KMS-11 (cell line): ENCODE measurements around the gene FOXP1.

ENCODE experiments used
- H2AFZ ChIP-seq: fragments of 200-600 bp; sonication (generic); 2 replicates; pipeline ENCODE4 v1.6.1; 2016; ENCODE audit warnings: antibody characterized with exemption, mixed run types, low read depth
- H3K27ac ChIP-seq: fragments of 200-600 bp; sonication (generic); 2 replicates; pipeline ENCODE4 v1.6.1; 2016; ENCODE audit warnings: mild to moderate bottlenecking, mixed run types
- H3K27me3 ChIP-seq: fragments of 200-600 bp; sonication (generic); 2 replicates; pipeline ENCODE4 v1.6.1; 2017; ENCODE audit warnings: mild to moderate bottlenecking, low read depth, mixed run types, moderate library complexity; ENCODE audit not compliant: insufficient read depth
- H3K36me3 ChIP-seq: fragments of 200-600 bp; sonication (generic); 2 replicates; pipeline ENCODE4 v1.6.1; 2017; ENCODE audit warnings: mild to moderate bottlenecking, mixed run types; ENCODE audit not compliant: insufficient read depth
- H3K4me1 ChIP-seq: fragments of 200-600 bp; sonication (generic); 2 replicates; pipeline ENCODE4 v1.6.1; 2016; ENCODE audit warnings: mild to moderate bottlenecking, low read depth, mixed run types; ENCODE audit not compliant: poor library complexity, severe bottlenecking
- H3K4me2 ChIP-seq: fragments of 200-600 bp; sonication (generic); 2 replicates; pipeline ENCODE4 v1.7.0; 2016; ENCODE audit warnings: mild to moderate bottlenecking, mixed run types
- H3K4me3 ChIP-seq: fragments of 200-600 bp; sonication (generic); IDR thresholded peaks from 2 replicates; pipeline ENCODE4 v1.6.1; 2017; ENCODE audit warnings: low read depth, low read length, mixed read lengths; ENCODE audit not compliant: insufficient read depth
- H3K79me2 ChIP-seq: fragments of 200-600 bp; sonication (generic); 2 replicates; pipeline ENCODE4 v1.6.1; 2016; ENCODE audit warnings: low read depth, mixed run types; ENCODE audit not compliant: insufficient read depth
- H3K9ac ChIP-seq: fragments of 200-600 bp; sonication (generic); 2 replicates; pipeline ENCODE4 v1.6.1; 2016; ENCODE audit warnings: mild to moderate bottlenecking, mixed run types
- H4K20me1 ChIP-seq: fragments of 200-600 bp; sonication (generic); 2 replicates; pipeline ENCODE4 v1.6.1; 2016; ENCODE audit warnings: mild to moderate bottlenecking, mixed run types; ENCODE audit not compliant: insufficient read depth
- CTCF ChIP-seq: fragments of 200-600 bp; sonication (generic); conservative IDR thresholded peaks from 2 replicates; pipeline ENCODE4 v1.6.1; 2017; ENCODE audit warnings: low read depth, mild to moderate bottlenecking, antibody characterized with exemption, low read length, moderate library complexity, mixed read lengths

FOXP1 gene

GRCh38 chr3:71201939-71202338, 381.6 kb downstream of the FOXP1 start:
- H3K4me2 ChIP-seq: no peak overlapping the region
- H2AFZ ChIP-seq: no peak overlapping the region
- no peaks in the 10 kb centered on the region for H3K27me3 ChIP-seq
- H3K4me1 ChIP-seq: no peaks in the 10 kb centered on the region
- H4K20me1 ChIP-seq: no peaks in the 10 kb centered on the region
- H3K27ac ChIP-seq: no peak overlapping the region
- H3K79me2 ChIP-seq: no peaks in the 10 kb centered on the region
- H3K9ac ChIP-seq: no peak overlapping the region
- no peak for TF ChIP-seq CTCF
- H3K4me3 ChIP-seq: no peak overlapping the region
- H3K36me3 ChIP-seq: no peaks in the 10 kb centered on the region

- TF ChIP-seq CTCF: no peak
- no peaks in the 10 kb centered on the region for H3K4me1 ChIP-seq
- H4K20me1 ChIP-seq: no peaks in the 10 kb centered on the region
- H3K36me3 ChIP-seq: no peaks in the 10 kb centered on the region
- H3K79me2 ChIP-seq: no peaks in the 10 kb centered on the region
- no peak overlapping the region for H3K9ac ChIP-seq
- no peak overlapping the region for H3K4me2 ChIP-seq
- H3K27me3 ChIP-seq: no peaks in the 10 kb centered on the region
- H3K27ac ChIP-seq: no peak overlapping the region
- H2AFZ ChIP-seq: no peak overlapping the region
- no peak overlapping the region for H3K4me3 ChIP-seq
Measured at GRCh38 chr3:71197841-71198565, 385.5 kb downstream of the FOXP1 start.

GRCh38 chr3:71195492-71195891, 388.0 kb downstream of the FOXP1 start:
- Histone ChIP-seq H2AFZ (no peak overlapping the region), H3K9ac (no peak overlapping the region), H3K27me3 (no peaks in the 10 kb centered on the region), H3K4me1 (no peaks in the 10 kb centered on the region), H3K4me3 (no peak overlapping the region), H3K27ac (no peak overlapping the region), H3K4me2 (no peak overlapping the region), H3K36me3 (no peaks in the 10 kb centered on the region), H4K20me1 (no peaks in the 10 kb centered on the region), H3K79me2 (no peaks in the 10 kb centered on the region)
- no peak for TF ChIP-seq CTCF

- H4K20me1 ChIP-seq: no peaks in the 10 kb centered on the region
- no peak overlapping the region for H3K27ac ChIP-seq
Measured at GRCh38 chr3:71194785-71195184, 388.7 kb downstream of the FOXP1 start.

More at GRCh38 chr3:71194785-71195184, 388.7 kb downstream of the FOXP1 start:
- no peak overlapping the region for H3K9ac ChIP-seq
- H3K4me2 ChIP-seq: no peak overlapping the region
- H3K27me3 ChIP-seq: no peaks in the 10 kb centered on the region
- no peak overlapping the region for H2AFZ ChIP-seq
- no peaks in the 10 kb centered on the region for H3K36me3 ChIP-seq
- TF ChIP-seq CTCF: no peak
- H3K4me1 ChIP-seq: no peaks in the 10 kb centered on the region
- H3K4me3 ChIP-seq: no peak overlapping the region
- no peaks in the 10 kb centered on the region for H3K79me2 ChIP-seq
